HEK293 (cell line): ENCODE data around the gene TBC1D20.

Source experiments
- CTCF ChIA-PET: fragments of 350-600 bp; formaldehyde crosslinking; extraction: SDS; loops from one replicate; lab custom pipeline; 2021; ENCODE audit warnings: antibody characterized with exemption; lab: Yijun Ruan, JAX
- POLR2A ChIA-PET: fragments of 300-600 bp; formaldehyde crosslinking; extraction: SDS; loops from one replicate; lab custom pipeline; 2020; ENCODE audit warnings: antibody characterized with exemption, inconsistent platforms; lab: Yijun Ruan, JAX
- H3K27ac ChIP-seq: fragments of 200-500 bp; sonication (Bioruptor generic); 2 replicates; pipeline ENCODE4 v1.5.1; 2014; ENCODE audit warnings: low read depth, low read length, control low read depth, inconsistent platforms; ENCODE audit errors: extremely low read depth
- H3K36me3 ChIP-seq, 2 experiments: fragments of 200-500 bp in 1 of 2; sonication (Bioruptor generic) in 1 of 2; 1 replicate in 1 of 2; 2 replicates in 1 of 2; pipeline ENCODE4 v1.5.1; 2014 to 2017; ENCODE audit warnings: inconsistent platforms in 2 of 2, low read length in 2 of 2; ENCODE audit not compliant: control insufficient read depth in 2 of 2, insufficient read depth in 1 of 2
- H3K4me1 ChIP-seq: fragments of 200-500 bp; sonication (Bioruptor generic); 2 replicates; pipeline ENCODE4 v1.5.1; 2014; ENCODE audit warnings: mild to moderate bottlenecking, low read length, inconsistent platforms; ENCODE audit not compliant: control insufficient read depth, insufficient read depth
- H3K4me3 ChIP-seq: 2 replicates; pipeline ENCODE4 v1.5.1; 2011; ENCODE audit warnings: low read depth, mild to moderate bottlenecking, control low read depth, low read length, moderate library complexity
- H3K9me3 ChIP-seq: fragments of 200-500 bp; sonication (Bioruptor generic); 2 replicates; pipeline ENCODE4 v1.5.1; 2014; ENCODE audit warnings: low read depth, low read length, inconsistent platforms; ENCODE audit not compliant: control insufficient read depth, insufficient read depth
- HOXD13 ChIP-seq: sonication (generic); formaldehyde crosslinking; IDR thresholded peaks from 2 replicates; pipeline ENCODE4 v1.8.0; 2022; ENCODE audit warnings: missing genetic modification reagents, borderline replicate concordance
- OSR2 ChIP-seq: fragments of 450-650 bp; formaldehyde crosslinking; IDR thresholded peaks from 2 replicates; pipeline ENCODE4 v1.5.1; 2016; ENCODE audit warnings: missing biosample characterization, missing genetic modification characterization
- PRDM1 ChIP-seq: fragments of 450-650 bp; formaldehyde crosslinking; IDR thresholded peaks from 2 replicates; pipeline ENCODE4; 2016; ENCODE audit warnings: missing biosample characterization, missing genetic modification characterization
- SP7 ChIP-seq: fragments of 450-650 bp; formaldehyde crosslinking; IDR thresholded peaks from 2 replicates; pipeline ENCODE4 v1.5.1; 2016; ENCODE audit warnings: missing biosample characterization, missing genetic modification characterization
- ZBTB17 ChIP-seq: fragments of 450-650 bp; formaldehyde crosslinking; IDR thresholded peaks from 2 replicates; pipeline ENCODE4 v1.5.1; 2016; ENCODE audit warnings: missing biosample characterization, missing genetic modification characterization
- ZBTB21 ChIP-seq: fragments of 450-650 bp; formaldehyde crosslinking; IDR thresholded peaks from 2 replicates; pipeline ENCODE4 v1.5.1; 2017; ENCODE audit warnings: missing biosample characterization, missing genetic modification characterization
- ZBTB44 ChIP-seq: fragments of 450-650 bp; IDR thresholded peaks from 2 replicates; pipeline ENCODE4 v1.5.1; 2018; ENCODE audit warnings: missing biosample characterization, mild to moderate bottlenecking, missing genetic modification characterization
- ZBTB7A ChIP-seq: fragments of 450-650 bp; formaldehyde crosslinking; IDR thresholded peaks from 2 replicates; pipeline ENCODE4 v1.5.1; 2016; ENCODE audit warnings: low read depth, missing biosample characterization, missing genetic modification characterization
- ZBTB8A ChIP-seq: fragments of 450-650 bp; formaldehyde crosslinking; IDR thresholded peaks from 2 replicates; pipeline ENCODE4 v1.5.1; 2016; ENCODE audit warnings: missing biosample characterization, missing genetic modification characterization
- ZFHX2 ChIP-seq: fragments of 450-650 bp; formaldehyde crosslinking; conservative IDR thresholded peaks from 2 replicates; pipeline ENCODE4 v1.5.1; 2016; ENCODE audit warnings: missing biosample characterization, missing genetic modification characterization
- ZFP3 ChIP-seq: fragments of 450-650 bp; formaldehyde crosslinking; IDR thresholded peaks from 2 replicates; pipeline ENCODE4 v1.5.1; 2016; ENCODE audit warnings: low read depth, missing biosample characterization, missing genetic modification characterization
- ZFP41 ChIP-seq: fragments of 450-650 bp; formaldehyde crosslinking; IDR thresholded peaks from 2 replicates; pipeline ENCODE4 v1.5.1; 2016; ENCODE audit warnings: missing biosample characterization, missing genetic modification characterization, borderline replicate concordance
- ZNF121 ChIP-seq: fragments of 450-650 bp; formaldehyde crosslinking; IDR thresholded peaks from 2 replicates; pipeline ENCODE4 v1.5.1; 2016; ENCODE audit warnings: missing biosample characterization, missing genetic modification characterization
- ZNF175 ChIP-seq: fragments of 450-650 bp; formaldehyde crosslinking; IDR thresholded peaks from 2 replicates; pipeline ENCODE4 v1.5.1; 2016; ENCODE audit warnings: missing biosample characterization, missing genetic modification characterization
- ZNF19 ChIP-seq: fragments of 450-650 bp; formaldehyde crosslinking; IDR thresholded peaks from 2 replicates; pipeline ENCODE4; 2016; ENCODE audit warnings: missing biosample characterization, missing genetic modification characterization, low read depth
- ZNF292 ChIP-seq: fragments of 450-650 bp; formaldehyde crosslinking; IDR thresholded peaks from 2 replicates; pipeline ENCODE4 v1.5.1; 2016; ENCODE audit warnings: low read depth, missing biosample characterization, missing genetic modification characterization, borderline replicate concordance
- ZNF324 ChIP-seq: fragments of 450-650 bp; formaldehyde crosslinking; IDR thresholded peaks from 2 replicates; pipeline ENCODE4 v1.5.1; 2016; ENCODE audit warnings: missing biosample characterization, missing genetic modification characterization
- ZNF366 ChIP-seq: fragments of 450-650 bp; formaldehyde crosslinking; conservative IDR thresholded peaks from 2 replicates; pipeline ENCODE4 v1.5.1; 2016; ENCODE audit warnings: missing biosample characterization, missing genetic modification characterization
- ZNF37A ChIP-seq: fragments of 450-650 bp; IDR thresholded peaks from 2 replicates; pipeline ENCODE4 v1.5.1; 2018; ENCODE audit warnings: missing biosample characterization, missing genetic modification characterization
- ZNF433 ChIP-seq: fragments of 450-650 bp; formaldehyde crosslinking; IDR thresholded peaks from 2 replicates; pipeline ENCODE4 v1.5.1; 2016; ENCODE audit warnings: missing biosample characterization, missing genetic modification characterization, low read depth
- ZNF530 ChIP-seq: fragments of 450-650 bp; formaldehyde crosslinking; IDR thresholded peaks from 2 replicates; pipeline ENCODE4 v1.5.1; 2016; ENCODE audit warnings: low read depth, missing biosample characterization, missing genetic modification characterization
- ZNF626 ChIP-seq: fragments of 450-650 bp; sonication (Bioruptor Pico); formaldehyde crosslinking; IDR thresholded peaks from 2 replicates; pipeline ENCODE4 v1.5.1; 2018; ENCODE audit warnings: missing biosample characterization, missing genetic modification characterization, inconsistent platforms
- ZNF658 ChIP-seq: fragments of 450-650 bp; formaldehyde crosslinking; IDR thresholded peaks from 2 replicates; pipeline ENCODE4; 2016; ENCODE audit warnings: missing biosample characterization, missing genetic modification characterization
- ZNF660 ChIP-seq: fragments of 450-650 bp; IDR thresholded peaks from 2 replicates; pipeline ENCODE4 v1.5.1; 2018; ENCODE audit warnings: missing biosample characterization, mild to moderate bottlenecking, missing genetic modification characterization
- ZNF843 ChIP-seq: fragments of 450-650 bp; formaldehyde crosslinking; IDR thresholded peaks from 2 replicates; pipeline ENCODE4 v1.5.1; 2016; ENCODE audit warnings: missing biosample characterization, missing genetic modification characterization
- ZSCAN23 ChIP-seq: fragments of 450-650 bp; formaldehyde crosslinking; IDR thresholded peaks from 2 replicates; pipeline ENCODE4 v1.5.1; 2016; ENCODE audit warnings: missing biosample characterization, missing genetic modification characterization
- TF ChIP-seq, protein P1 (sequence below): fragments of 450-650 bp; formaldehyde crosslinking; IDR thresholded peaks from 2 replicates; pipeline ENCODE4 v1.5.0; 2017; ENCODE audit warnings: missing biosample characterization, missing genetic modification characterization, borderline replicate concordance

The TBC1D20 gene

DNA sequence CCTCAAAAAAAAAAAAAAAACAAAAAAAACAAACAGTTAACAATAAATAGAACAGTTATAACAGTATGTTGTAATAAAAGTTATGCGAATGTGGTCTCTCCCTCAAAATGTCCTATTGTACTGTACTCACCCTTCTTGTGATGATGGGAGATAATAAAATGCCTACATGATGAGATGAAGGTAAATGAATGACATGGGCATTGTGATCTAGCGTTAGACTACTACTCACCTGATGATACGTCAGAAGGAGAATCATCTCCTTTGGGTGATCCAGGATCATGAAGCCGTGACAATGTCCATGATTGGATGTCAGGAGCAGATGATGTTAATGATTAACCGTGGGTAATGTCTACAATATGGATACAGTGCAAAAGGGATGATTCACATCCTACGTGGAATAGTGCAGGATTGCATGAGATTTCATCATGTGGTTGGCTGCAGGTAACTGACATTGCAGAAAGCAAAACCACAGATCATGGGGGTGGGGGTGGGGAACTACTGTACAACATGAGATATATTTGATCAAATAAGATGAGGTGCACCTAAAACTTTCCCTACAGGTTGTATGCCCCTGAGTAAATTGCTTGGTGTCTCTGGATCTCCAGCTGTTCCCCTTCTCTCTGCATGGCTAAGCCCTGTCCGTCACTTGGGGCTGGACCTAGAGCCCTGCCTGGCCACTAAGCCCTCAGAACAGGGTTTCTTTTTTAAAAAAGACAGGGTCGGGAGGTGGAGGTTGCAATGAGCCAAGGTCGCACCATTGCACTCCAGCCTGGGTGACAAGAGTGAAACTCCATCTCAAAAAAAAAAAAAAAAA lies 60.4 kb downstream of the TBC1D20 start (continued):
- no peak for TF ChIP-seq ZNF660 (tag by site-specific recombination)
- peak; percentile 52; the same call in 1 of the 2 replicates for TF ChIP-seq SP7 (tag by site-specific recombination)
- TF ChIP-seq ZNF175 (tag by site-specific recombination) = no peak
- TF ChIP-seq ZNF843 (tag by site-specific recombination) = no peak
- TF ChIP-seq ZNF324 (tag by site-specific recombination) = peak; percentile 63; the same call in 1 of the 2 replicates
- no peak for TF ChIP-seq ZNF37A (tag by site-specific recombination)
- no peak for TF ChIP-seq ZNF19 (tag by site-specific recombination)
- TF ChIP-seq ZNF658 (tag by site-specific recombination) = no peak
- TF ChIP-seq ZNF366 (tag by site-specific recombination) = 0 out of 2 replicates have a peak, but pooled peaks have one; percentile 34
- TF ChIP-seq ZNF626 = no peak
- no peak for TF ChIP-seq ZFP41 (tag by site-specific recombination)
- no peak for TF ChIP-seq ZNF530 (tag by site-specific recombination)
- TF ChIP-seq HOXD13 (CRISPR knock-in tag) = peak; percentile 99
- TF ChIP-seq OSR2 (tag by site-specific recombination) = no peak
- TF ChIP-seq, protein P1, sequence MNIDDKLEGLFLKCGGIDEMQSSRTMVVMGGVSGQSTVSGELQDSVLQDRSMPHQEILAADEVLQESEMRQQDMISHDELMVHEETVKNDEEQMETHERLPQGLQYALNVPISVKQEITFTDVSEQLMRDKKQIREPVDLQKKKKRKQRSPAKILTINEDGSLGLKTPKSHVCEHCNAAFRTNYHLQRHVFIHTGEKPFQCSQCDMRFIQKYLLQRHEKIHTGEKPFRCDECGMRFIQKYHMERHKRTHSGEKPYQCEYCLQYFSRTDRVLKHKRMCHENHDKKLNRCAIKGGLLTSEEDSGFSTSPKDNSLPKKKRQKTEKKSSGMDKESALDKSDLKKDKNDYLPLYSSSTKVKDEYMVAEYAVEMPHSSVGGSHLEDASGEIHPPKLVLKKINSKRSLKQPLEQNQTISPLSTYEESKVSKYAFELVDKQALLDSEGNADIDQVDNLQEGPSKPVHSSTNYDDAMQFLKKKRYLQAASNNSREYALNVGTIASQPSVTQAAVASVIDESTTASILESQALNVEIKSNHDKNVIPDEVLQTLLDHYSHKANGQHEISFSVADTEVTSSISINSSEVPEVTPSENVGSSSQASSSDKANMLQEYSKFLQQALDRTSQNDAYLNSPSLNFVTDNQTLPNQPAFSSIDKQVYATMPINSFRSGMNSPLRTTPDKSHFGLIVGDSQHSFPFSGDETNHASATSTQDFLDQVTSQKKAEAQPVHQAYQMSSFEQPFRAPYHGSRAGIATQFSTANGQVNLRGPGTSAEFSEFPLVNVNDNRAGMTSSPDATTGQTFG (tag by site-specific recombination) = no peak
- TF ChIP-seq ZBTB7A = no peak
- no peak for TF ChIP-seq ZSCAN23
- TF ChIP-seq ZBTB21 (tag by site-specific recombination) = peak; percentile 42; the same call in 1 of the 2 replicates
- no peak for TF ChIP-seq PRDM1 (tag by site-specific recombination)
- no peak for TF ChIP-seq ZNF121 (tag by site-specific recombination)
- TF ChIP-seq ZNF433 = no peak

DNA sequence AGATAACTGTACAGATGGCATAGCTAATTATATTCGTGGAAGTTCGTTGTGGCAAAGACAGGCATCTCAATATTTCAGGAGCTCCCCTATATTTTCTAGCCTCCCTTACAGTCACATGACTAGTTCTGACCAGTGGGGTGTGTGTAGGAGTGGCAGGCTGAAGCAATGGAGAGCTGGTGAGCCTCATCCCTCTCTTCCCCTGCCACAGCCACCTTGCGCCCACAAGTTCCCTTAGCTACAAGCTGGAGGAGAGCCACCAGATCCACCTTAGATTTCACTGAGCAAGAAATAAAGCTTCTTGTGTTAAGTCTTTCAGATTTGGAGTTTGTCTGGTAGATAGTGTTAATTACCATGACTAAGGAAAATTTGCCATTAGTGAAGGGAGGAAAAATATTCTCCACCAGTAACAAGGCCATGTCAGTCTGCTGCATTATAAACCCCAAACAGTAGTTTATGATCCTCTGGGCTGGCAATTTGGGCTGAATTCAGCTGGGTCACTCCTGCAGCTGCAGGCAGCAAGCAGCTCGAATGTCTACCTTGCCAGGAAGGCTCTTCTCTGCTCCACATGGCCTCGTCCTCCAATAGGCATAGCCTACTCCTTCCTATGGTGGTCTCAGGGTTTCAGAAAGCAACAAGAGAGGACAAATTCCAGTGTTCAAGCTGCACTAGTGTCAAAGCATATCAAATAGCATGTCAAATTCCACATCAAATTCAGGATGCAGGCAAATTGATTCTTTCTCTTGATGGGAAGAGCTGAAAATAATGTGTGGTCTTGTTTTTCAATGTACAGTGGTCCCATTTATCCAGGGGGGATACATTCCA lies 61.7 kb downstream of the TBC1D20 start:
- H3K36me3 ChIP-seq = peaks cover under 1 to 22% of the 10 kb centered on the region in 2 experiments; a peak in 1 of 3 replicates
- no peak for TF ChIP-seq ZBTB7A
- TF ChIP-seq ZFHX2 (tag by site-specific recombination) = 0 out of 2 replicates have a peak, but pooled peaks have one; percentile 35
- no peak for TF ChIP-seq ZNF292 (tag by site-specific recombination)
- TF ChIP-seq ZBTB17 (tag by site-specific recombination) = peak; percentile 84
- TF ChIP-seq ZBTB44 (tag by site-specific recombination) = peak; percentile 74
- no peak for TF ChIP-seq ZFP3
- TF ChIP-seq ZBTB8A (tag by site-specific recombination) = peak; percentile 18; the same call in 1 of the 2 replicates
- no peaks in the 10 kb centered on the region for H3K9me3 ChIP-seq
- POLR2A ChIA-PET = interaction anchor here (0.6 to 1.6 kb wide), 8 partner anchors 9 to 78 kb away, joined by 3 to 12 read pairs (median 3); partner anchors contain the start of gene NRSN2
- no peak overlapping the region for H3K27ac ChIP-seq
- CTCF ChIA-PET = interaction anchor here (0.5 to 1.7 kb wide), 5 partner anchors 38 to 304 kb away, joined by 3 to 5 read pairs (median 3); no protein-coding TSS in a partner anchor
- H3K4me1 ChIP-seq = no peaks in the 10 kb centered on the region
- H3K4me3 ChIP-seq = no peak overlapping the region
